ENCODE results near the gene OLFM1.
"Not testable (repeated sequence)": the region's sequence is repeated elsewhere in the genome, so short reads cannot be mapped to it uniquely, and the experiment has no call there.

OLFM1 gene

GRCh38 chr9:135056541-135056940 is 30.9 kb upstream of the OLFM1 start:
- DNase-seq, result no peak

GRCh38 chr9:135060461-135061116 is 26.9 kb upstream of the OLFM1 start:
- DNase-seq, result no peak

GRCh38 chr9:135061441-135061840 is 26.0 kb upstream of the OLFM1 start:
- no peak for DNase-seq

GRCh38 chr9:135062254-135062653 is 25.2 kb upstream of the OLFM1 start:
- no peak for DNase-seq

GRCh38 chr9:135063466-135063865 is 24.0 kb upstream of the OLFM1 start:
- DNase-seq, result not testable (repeated sequence)

GRCh38 chr9:135063888-135064287 is 23.6 kb upstream of the OLFM1 start:
- DNase-seq, result not testable (repeated sequence)

GRCh38 chr9:135065151-135065550 is 22.3 kb upstream of the OLFM1 start:
- no peak for DNase-seq

- no peak for DNase-seq
Observed at GRCh38 chr9:135065804-135066203, 21.7 kb upstream of the OLFM1 start.

GRCh38 chr9:135066291-135066690 is 21.2 kb upstream of the OLFM1 start:
- DNase-seq, result no peak

GRCh38 chr9:135067096-135067710 is 20.3 kb upstream of the OLFM1 start:
- no peak for DNase-seq

- DNase-seq, result no peak
Observed at GRCh38 chr9:135068776-135069415, 18.6 kb upstream of the OLFM1 start.

- no peak for DNase-seq
Observed at GRCh38 chr9:135069558-135070197, 17.8 kb upstream of the OLFM1 start.

- DNase-seq, result peak in 9 of 56 donors; percentile 7 to 51 (median 28)
Observed at GRCh38 chr9:135070198-135070951, 17.1 kb upstream of the OLFM1 start.

- DNase-seq, result no peak
Observed at GRCh38 chr9:135070964-135071735, 16.3 kb upstream of the OLFM1 start.

GRCh38 chr9:135073081-135073740 is 14.3 kb upstream of the OLFM1 start:
- DNase-seq, result no peak

GRCh38 chr9:135073741-135074305 is 13.6 kb upstream of the OLFM1 start:
- DNase-seq, result no peak

- no peak for DNase-seq
Observed at GRCh38 chr9:135074354-135075233, 12.9 kb upstream of the OLFM1 start.

GRCh38 chr9:135075234-135076142 is 12.0 kb upstream of the OLFM1 start:
- peak in 47 of 56 donors; percentile 18 to 87 (median 63) for DNase-seq

Data from amygdala (tissue), 56 donors.